GM19035 (cell line): ENCODE measurements around the gene MICAL2.
"Not testable (repeated sequence)": the region's sequence is repeated elsewhere in the genome, so short reads cannot be mapped to it uniquely, and the experiment has no call there.

Experiments
- ATAC-seq: cut with Tn5 transposase; IDR thresholded peaks from one replicate; pipeline ENCODE4 v1.9.1; 2021; ENCODE audit not compliant: unreplicated experiment

The MICAL2 gene

DNA sequence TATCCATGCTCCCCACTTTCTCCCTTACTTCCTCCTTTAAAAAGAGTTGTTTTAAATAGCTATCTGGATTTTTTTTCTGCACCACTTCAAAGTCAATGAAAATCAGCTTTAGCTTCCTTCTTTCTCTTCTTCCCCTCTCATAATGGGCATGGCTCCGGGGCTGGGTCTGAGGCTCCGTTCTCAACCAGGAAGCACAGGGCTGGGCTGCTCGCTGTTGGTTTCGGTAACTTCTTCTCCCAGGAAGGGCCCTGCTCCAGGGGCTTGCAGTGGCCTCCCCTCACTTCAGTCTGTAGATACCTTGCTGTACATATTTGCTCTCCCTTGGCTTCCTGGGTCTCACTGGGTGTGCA lies 23.8 kb downstream of the MICAL2 start:
- no peak for ATAC-seq

DNA sequence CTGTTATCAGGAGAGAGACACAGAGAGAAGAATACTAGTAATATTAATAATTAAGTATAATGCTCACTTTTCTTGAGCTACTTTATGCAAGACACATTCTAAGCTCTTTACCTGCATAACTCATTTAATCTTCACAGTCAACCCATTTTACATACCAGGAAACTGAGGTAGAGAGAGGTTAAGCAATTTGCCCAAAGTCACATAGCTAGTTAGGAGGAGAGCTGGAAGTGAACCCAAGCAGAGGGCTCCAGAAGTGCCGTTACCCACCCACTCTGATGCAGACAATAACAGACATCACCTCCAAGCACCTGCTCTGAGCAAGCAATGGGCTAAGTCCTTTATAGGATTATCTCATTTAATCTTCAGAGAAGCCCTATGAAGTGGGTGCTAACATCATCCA lies 24.8 kb downstream of the MICAL2 start:
- no peak for ATAC-seq

DNA sequence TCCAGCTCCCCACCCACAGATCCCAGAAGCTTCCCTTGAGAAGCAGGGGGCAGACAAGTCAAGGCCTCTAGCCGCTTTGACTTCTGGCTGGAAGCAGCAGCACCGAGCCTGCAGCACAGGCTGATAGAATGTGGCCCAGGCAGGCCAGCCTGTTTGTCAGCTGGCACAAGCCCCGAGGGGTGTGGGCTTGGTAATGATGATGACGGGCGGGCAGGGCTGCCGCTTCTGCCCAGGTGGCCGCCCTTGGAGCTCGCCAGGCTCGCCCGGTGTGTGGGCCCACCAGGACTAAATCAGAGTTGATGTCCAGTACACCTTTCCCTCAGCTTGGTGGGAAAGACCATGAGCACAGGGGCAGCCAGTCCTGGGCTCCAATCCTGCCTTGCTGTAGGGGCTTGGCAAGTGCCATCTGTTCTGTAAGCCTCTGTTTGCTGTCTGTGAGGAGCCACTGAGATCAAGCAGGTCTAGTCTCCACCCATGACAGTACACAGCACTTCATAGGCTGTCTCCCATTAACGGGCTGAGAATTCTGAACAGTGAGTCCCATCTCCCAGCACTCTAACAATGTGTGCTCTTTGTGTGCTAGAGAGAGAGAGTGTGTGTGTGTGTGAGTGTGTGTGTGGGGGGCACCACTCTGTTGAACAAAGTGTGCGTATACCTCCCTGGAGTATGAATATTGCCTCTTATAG lies 26.8 kb downstream of the MICAL2 start:
- no peak for ATAC-seq

DNA sequence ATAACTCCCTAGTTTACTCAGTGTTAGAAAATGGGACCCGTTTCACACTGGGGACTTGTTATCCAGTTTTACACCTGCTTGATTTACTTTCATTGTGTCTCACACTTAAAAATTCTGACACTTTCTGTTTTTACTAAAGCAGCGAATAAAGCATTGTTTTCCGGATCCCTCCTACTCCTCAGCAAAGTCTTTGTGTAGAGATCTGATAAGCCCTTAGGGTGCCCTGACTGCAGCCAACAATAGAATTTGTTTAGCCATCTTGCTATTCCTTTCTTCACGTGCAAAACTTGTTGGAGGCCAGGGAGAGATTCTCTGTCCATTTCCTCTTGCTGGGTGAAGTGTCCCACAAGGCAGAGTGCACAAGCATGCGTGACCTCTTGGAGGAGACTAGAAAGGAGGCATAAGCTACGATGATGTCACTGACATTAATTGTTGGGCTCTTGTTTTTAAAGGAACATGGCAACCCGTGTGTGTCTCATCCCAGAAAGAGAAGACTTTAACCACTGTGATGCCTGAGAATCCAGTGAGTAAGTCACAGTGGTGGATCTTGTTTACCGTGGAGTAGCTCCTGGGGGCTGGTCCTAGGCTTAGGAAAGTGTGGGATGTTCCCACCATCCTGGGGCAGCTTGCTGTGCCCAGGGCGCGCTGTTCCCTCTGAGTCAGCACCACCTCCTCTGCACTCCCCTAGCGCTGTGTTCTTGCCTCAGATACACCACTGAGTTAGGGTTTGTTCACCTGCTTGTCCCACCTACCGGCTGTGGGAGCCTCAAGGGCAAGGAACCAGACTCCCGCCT lies 27.7 kb downstream of the MICAL2 start:
- ATAC-seq = no peak

DNA sequence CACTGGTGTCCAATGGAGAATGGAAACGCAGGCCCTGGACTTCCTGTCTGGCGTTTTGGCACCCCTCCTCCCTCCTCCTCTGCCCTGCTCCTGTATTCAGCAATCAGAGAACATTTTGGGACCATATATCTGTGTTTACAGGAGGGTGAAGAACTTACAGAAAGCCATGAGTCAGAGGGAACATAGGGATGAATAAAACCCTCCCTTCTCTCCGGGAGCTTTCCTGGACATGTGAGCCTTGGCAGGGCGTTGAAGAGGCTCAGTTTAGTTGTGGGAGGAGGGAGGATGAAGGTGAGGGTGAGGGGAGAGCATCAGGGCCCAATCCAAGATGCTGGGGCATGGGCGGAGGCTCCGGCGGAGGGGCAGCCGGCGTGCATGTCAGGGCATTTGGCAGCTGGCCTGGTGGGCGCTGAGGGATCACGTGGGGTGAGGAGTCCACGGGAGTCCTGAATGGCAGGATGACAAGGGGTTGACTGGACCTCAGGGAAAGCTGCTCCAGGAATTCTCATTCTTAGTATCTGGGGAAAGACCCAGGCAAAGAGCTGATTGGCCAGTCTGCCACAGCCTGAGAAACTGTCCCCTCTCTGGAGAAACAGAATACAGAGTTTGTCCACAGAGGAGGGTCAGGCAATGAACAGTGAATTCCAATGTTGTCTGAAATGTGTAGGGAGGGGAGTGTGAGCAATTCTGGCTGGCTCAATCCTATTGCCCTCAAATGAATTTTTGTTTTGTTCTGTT lies 28.9 kb downstream of the MICAL2 start:
- no peak for ATAC-seq

DNA sequence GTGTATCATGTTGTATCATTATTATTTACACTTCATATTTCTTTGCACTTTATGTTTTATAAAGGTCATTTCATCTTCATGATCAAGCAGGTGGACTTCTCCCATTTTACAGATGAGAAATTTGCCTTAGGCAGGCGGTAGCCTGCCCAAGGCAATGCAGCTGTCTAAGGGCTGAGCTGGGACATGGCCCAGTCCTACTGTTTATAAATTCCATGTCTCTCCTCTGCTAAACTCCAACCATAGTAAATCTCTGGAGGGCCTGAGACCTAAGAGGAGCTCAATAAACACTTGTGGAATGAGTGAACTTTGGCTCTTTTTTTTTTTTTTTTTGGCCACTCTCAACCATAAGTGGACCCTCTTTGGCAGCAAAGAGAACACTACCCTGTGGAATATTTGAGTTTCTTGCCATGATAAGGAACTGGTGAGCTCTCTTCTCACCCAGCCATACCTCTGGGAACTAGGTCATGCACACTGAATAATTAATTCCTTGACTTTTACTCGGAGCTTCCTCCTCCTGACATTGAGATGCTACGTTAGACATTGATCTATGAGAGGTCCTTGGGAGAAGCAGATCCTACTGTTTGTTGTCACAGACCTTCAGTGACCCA lies 29.9 kb downstream of the MICAL2 start:
- ATAC-seq = no peak

DNA sequence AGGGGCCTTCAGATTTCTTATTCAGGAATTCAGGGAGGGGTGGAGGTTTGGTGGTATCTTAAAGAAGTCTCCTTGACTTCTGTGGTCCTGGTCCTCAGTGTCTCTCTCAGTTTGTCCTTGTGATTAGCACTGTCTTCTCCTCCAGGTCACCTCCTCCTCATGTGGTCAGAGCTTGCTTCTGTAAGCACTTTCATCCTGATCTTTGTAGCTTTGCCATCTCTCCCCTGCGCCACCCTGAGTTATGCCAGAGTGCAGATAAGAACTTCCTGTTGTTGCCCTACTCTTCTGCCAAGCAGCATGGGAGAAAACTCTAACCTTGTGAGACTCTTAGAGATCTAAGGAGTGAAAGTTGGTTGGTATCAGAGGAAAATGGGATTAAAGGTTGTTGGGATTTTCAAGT lies 30.9 kb downstream of the MICAL2 start:
- ATAC-seq = no peak

DNA sequence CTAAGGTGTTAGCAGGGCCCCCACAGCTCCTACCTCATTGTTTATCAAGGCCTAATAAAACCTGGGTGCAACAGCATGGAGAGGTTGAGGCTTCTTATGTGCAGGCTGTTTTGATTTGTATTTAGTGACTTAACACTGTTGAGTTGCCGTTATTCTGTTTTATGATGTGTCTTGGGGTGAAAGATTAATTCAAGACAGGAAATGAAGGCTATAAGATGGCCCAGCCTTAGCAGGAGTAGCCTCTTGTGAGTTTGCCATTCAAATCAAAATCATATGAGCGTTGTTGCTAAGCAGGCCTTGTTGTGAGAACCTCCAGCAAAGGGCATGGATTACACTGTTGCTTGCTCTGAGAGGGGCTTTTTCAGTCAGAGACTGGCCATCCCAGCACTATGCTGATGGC lies 31.8 kb downstream of the MICAL2 start:
- no peak for ATAC-seq

DNA sequence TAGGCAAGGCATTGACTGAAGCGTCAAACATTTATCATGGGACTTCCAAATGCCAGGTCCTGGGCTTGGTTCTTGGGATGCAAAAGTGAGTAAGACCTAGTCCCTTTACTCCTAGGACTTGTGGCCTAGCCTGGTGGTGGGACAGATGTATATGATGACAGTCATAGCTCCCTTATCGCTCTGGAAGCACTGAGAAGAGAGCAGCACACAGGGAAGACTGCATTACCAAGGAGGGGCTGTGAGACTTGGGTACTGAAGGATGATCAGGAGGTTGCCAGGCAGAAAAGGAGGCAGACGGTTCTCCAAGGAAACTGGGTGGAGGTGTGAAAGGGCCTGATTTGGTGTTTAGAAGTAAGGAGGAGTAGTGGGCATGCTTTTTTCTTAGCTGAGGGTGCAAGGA lies 32.5 kb downstream of the MICAL2 start:
- no peak for ATAC-seq

DNA sequence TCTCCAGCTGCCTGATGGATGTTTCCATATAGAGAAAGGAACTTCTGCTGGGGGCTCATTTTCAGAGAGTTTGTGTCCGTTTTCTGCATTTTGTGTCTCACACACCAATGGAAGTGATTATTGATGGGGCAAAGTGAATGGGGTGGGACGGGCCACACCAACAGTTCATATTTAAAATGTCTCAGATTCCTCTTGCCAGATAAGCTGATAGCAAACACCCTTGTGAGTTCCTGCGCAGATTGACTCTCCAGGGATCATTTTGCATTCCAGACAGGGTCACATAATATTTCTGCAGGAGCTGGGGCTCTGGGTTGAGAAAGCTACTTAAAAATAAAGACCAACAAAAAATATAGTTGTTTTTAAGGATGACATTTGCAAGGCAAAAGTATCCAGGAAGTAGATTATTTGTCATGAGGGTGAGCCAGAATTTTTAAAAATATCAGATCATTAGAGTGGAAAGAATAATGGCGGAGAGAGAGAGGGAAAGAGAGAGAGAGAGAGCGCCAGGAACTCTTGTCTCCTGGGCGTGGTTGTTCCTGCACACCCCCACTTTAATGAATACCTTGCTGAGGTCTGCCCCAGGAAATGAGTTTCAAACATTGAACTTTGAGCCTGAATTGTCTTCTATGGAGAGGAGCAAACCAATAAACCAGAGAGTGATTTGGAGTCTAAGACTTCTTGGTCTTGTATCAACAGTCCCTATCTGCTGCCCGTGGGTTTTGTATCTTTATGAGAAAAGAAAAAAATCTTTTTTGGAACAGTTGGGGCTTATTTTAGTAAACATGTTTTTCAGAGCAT lies 33.3 kb downstream of the MICAL2 start:
- no peak for ATAC-seq

DNA sequence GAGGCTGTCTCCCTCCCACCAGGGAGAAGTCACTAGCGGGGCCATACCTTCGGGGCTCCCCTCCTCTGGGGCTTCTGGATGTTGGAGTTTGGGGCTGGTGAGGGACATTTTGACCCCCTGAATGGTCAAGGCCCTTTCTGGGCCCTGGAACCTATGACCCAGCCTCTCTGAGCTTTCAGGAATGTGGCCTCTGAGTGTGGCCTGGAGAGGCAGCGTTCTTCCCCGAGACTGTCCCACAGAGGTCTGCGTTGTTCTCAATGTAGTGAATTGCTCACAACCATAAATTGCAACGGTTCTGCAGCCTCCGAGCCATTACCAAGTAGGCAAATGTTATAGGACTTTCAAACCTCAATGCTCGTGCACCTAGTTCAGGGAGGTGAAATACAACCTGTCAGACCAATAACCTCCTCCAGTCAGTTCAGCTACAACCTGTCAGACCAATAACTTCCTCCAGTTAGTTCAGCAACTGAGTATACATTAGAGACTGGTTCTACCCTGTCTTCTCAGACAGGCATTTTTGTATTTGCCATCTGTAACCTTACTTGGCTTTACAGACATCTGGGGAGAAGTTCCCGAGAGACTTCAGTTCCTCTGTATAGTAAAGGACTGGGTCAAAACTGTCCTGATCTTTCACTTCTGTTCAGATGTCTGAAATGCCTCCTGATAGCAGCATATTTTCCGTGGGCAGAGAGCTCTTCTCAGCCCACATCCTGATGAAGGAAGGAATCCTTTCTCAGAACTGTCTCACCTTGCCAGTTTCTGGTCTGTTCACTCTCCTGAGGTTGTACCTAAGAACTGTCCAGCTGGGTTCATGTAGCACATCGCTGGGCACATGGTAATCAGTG lies 34.2 kb downstream of the MICAL2 start:
- no peak for ATAC-seq

DNA sequence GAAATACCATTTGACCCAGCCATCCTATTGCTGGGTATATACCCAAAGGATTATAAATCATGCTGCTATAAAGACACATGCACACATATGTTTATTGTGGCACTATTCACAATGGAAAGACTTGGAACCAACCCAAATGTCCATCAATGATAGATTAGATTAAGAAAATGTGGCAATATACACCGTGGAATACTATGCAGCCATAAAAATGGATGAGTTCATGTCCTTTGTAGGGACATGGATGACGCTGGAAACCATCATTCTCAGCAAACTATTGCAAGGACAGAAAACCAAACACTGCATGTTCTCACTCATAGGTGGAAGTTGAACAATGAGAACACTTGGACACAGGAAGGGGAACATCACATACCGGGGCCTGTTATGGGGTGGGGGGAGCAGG lies 36.3 kb downstream of the MICAL2 start:
- ATAC-seq = not testable (repeated sequence)

DNA sequence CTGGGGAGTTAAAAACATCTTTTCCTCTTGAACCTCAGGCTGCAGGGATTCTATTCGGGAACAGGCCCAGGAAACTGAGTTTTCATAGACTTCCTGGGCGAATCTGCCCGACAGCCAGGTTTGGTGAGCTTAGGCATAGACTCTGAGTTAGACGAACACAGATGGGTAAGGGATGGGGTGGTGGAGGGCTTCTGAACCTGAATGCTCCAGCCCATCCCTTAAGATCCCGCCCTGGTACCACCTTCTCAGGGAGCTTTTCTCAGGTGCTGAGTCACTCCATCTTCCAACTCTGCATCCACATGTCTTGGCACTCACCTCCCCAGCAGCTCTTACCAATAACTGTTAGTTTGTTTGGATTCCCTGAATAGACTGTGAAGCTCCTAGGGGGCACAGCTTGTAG lies 37.4 kb downstream of the MICAL2 start:
- ATAC-seq = no peak

DNA sequence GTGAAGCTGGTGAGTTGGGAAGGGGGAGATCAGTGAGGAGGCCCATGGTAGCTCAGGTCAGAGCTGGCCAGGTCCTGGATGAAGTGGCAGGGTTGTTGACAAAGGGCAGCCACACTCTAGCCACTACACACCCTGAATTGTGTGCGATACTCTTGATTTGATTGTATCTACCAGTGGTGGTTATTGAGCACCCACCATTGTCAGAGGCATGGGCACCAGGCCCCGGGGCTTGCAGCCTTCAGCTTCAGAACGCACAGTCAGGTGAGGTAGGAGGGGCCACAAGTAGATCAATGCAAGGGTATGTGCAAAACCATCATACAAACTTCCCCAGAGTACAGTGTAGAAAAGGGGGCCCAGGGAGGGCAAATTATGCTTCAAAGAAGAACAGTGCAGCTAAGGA lies 38.1 kb downstream of the MICAL2 start:
- ATAC-seq = no peak

DNA sequence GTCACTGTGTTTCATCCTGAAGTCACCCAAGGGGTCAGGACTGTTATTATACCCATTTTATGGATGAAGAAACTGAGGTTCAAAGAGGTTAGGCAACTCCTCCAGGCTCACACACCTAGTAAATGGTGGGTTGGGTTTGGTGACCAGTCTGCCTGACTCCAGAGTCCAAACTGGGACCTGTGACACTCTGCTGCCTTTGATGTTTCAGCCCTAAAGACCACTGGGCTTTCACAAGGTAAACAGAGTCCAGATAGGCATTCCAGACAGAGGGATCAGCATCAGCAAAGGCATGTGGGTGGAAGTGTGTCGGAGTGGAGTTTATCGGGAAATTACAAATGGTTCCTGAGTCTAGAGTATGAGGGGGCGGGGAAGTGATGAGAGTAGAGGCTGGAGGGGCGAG lies 38.5 kb downstream of the MICAL2 start:
- ATAC-seq = no peak

DNA sequence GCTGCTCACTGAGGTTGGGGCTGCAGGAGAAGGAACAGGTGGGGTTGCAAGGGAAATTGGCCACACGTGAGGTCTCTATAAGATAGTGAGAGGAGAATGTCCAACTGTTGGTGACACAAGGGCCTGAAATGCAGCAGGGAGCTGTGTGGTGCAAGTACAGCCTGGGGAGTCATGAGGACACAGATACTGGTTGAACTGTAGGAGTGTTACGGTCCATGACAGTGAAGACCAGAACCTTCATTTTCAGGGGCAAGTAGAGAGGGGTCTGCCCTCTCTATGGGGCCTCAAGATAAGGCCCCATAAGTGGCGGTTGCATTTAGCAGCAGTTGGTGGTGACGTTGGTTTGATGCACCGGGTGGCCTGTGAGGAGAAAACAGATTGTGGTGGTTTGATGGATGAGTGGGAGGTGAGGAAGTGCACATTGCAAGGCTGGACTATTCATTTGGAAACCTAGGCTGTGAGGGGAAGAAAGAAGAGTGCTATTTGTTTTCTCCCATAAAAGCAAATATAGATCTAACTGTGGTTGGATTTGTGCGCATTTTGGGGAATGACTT lies 39.4 kb downstream of the MICAL2 start:
- no peak for ATAC-seq

DNA sequence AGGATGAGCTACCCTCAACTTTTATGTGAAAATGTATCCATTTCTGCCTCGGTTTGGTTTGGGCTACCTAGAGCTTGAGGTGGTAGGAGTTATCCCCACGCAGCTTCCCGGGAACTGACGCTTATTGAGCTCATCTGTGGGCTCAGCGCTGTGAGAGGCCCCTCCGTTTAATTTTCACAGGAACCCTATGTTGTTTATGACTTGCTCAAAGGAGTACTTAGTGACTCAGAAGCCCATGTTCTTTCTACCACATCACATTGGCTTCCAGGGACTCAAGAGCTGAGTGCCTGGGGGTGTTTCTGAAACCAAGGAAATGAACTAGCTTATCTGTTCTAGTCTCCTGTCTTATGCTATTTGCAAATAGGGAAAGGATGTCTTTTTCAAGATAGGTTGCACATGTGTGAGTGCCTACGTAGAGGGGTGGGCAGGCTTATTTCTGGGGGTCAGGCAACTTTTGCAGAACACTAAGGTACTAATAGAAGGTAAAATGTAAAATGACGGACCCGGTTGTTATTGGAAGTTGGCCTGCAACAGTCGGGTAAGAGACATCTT lies 40.5 kb downstream of the MICAL2 start:
- ATAC-seq = no peak

DNA sequence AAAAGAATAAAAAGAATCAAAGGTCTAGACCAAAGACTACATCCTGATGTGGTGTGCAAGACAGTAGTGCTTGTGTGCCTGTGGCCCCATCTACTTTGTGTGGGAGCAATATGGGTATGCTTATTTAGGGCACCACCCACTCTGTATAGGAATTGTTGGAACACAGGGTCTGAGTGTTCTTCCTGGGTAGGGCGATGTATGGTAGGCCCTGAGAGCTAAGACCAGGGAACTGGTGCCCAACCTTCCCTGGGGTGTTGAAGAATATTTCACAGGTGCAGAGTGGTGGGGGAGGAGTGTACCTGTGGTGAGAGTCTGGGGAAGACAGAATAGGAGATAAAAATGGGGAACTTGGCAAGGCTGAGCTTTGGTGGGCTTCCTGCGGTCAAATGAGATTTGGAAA lies 41.9 kb downstream of the MICAL2 start:
- no peak for ATAC-seq

DNA sequence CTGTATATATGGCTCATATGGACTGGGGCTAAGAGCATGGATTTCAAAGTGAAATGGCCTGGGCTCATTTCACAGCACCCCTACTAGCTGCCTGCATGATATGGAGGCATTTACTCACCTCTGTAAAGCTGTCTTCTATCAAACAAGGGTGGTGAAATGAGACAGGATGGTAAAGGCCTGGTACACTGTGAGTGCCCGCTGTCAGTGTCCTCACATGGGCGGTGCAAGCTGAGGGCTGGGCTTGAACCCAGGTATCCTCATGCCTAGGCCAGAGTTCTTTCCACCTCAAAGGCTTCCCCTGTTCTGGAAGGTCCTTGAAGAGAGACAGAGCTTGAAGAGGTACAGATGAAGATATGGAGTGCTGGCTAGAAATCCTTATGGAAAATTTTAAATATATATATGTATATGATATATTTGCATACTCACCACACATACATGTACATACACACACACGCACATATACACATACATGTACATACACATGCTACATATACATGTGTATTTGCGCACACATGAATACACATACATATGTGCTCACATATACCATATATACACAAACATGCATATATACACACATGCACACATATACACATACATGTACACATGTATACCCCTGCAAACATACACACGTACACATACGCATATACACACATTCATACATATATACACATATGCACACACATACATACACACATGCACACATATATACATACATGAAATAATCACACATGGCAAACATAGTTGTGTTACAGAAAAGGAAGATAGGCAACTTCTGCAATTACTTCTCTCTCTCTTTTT lies 44.7 kb downstream of the MICAL2 start:
- ATAC-seq = no peak
